K562 (cell line): Measurements from ENCODE around the gene RHEB. TPM values are rescaled to one million over a fixed set of nuclear protein-coding genes. Genes with fewer than 3 reads are reported as not detected.
A peak's percentile ranks its signal among the peaks of the same experiment; 100 is the strongest.

ENCODE experiments used
- AFF1 ChIP-seq, 2 experiments: fragments of 450-650 bp; IDR thresholded peaks; 2 replicates each; pipeline ENCODE4 v1.6.1; 2018; ENCODE audit warnings: mild to moderate bottlenecking in 2 of 2, low read depth in 1 of 2; ENCODE audit not compliant: partially characterized antibody in 2 of 2
- CREB3L1 ChIP-seq: fragments of 450-650 bp; IDR thresholded peaks from 2 replicates; pipeline ENCODE4 v1.6.1; 2014; ENCODE audit warnings: low read depth, mild to moderate bottlenecking, moderate library complexity, borderline replicate concordance
- E2F6 ChIP-seq, 2 experiments: IDR thresholded peaks; 2 replicates each; pipeline ENCODE4 v1.6.1; 2011; ENCODE audit warnings: borderline replicate concordance in 1 of 2, control low read depth in 1 of 2, low read depth in 1 of 2, low read length in 1 of 2, mild to moderate bottlenecking in 1 of 2, mixed read lengths in 1 of 2, moderate library complexity in 1 of 2; ENCODE audit not compliant: insufficient read depth in 1 of 2, insufficient read length in 1 of 2, poor library complexity in 1 of 2, severe bottlenecking in 1 of 2; ENCODE audit errors: extremely low read depth in 1 of 2
- NRF1 ChIP-seq, 2 experiments: fragments of 450-650 bp; IDR thresholded peaks in 1 of 2; conservative IDR thresholded peaks in 1 of 2; 2 replicates each; pipeline ENCODE4 v1.6.1; 2014; ENCODE audit warnings: mild to moderate bottlenecking in 2 of 2
- TFAP4 ChIP-seq: sonication (generic); formaldehyde crosslinking; IDR thresholded peaks from 2 replicates; pipeline ENCODE4 v1.8.0; 2022; ENCODE audit warnings: missing genetic modification reagents, mild to moderate bottlenecking, moderate library complexity, borderline replicate concordance
- ZNF407 ChIP-seq: fragments of 450-650 bp; IDR thresholded peaks from 2 replicates; pipeline ENCODE4 v1.6.1; 2016; ENCODE audit warnings: low read depth
- polyA plus RNA-seq, 8 experiments: library from polyadenylated mRNA; depleted of rRNA in 4 of 8; stranded (reverse) in 5 of 8; unstranded in 3 of 8; fragments of >200 nt; fragmentation: Nextera tagmentation in 2 of 8; fragmentation: Illumina TruSeq in 1 of 8; extraction: Ambion mirVana in 2 of 8; extraction: Trizol in 1 of 8; gene quantifications; 2 replicates each; pipeline versions ENCODE4 v1.2.1 to v1.2.3, GENCODE V29; 2011 to 2014; ENCODE audit warnings: inconsistent platforms in 1 of 8, missing spikeins in 1 of 8
- total RNA-seq, 7 experiments: library from RNA; depleted of rRNA in 6 of 7; stranded (reverse); fragments of >200 nt in 6 of 7; fragmentation: Illumina TruSeq in 2 of 7; extraction: Trizol in 2 of 7; gene quantifications; 2 replicates each; pipeline versions ENCODE4 v1.2.1 to v1.2.3, GENCODE V29; 2011 to 2021; ENCODE audit warnings: low replicate concordance in 1 of 7

RHEB gene
- total and polyA plus RNA-seq, 9 of the 15 experiments (the other 6 are each of a cell fraction or from before 2014, with no cell fraction given): 28.5 to 249 (median 182) TPM

GRCh38 chr7:151448261-151449252 lies 71.1 kb downstream of the RHEB start (continued):
- TF ChIP-seq AFF1 (IDR thresholded peaks at IDR 0.05; ENCODE audit: low read depth in 1 of 2, partially characterized antibody in 2 of 2): peak in 1 of 2 experiments; percentile 23
- TF ChIP-seq E2F6 (IDR thresholded peaks at IDR 0.05; ENCODE audit: borderline replicate concordance in 1 of 2, extremely low read depth in 1 of 2, insufficient read depth in 1 of 2, insufficient read length in 1 of 2, low read depth in 1 of 2, low read length in 1 of 2, poor library complexity in 1 of 2, severe bottlenecking in 1 of 2): peak in 1 of 2 experiments; percentile 26
- peak; percentile 57; the same call in 1 of the 2 replicates for TF ChIP-seq TFAP4
- TF ChIP-seq NRF1 (conservative IDR thresholded peaks at IDR 0.05 in 1 of 2, IDR thresholded peaks at IDR 0.05 in 1 of 2): peak; percentile 11 to 24; a peak in 1 of 4 replicates
- TF ChIP-seq CREB3L1: peak; percentile 48; the same call in 1 of the 2 replicates
- no peak for TF ChIP-seq ZNF407
